HG03521 (cell line): ENCODE results near the gene TNRC6B.

Experiments used
- ATAC-seq: cut with Tn5 transposase; IDR thresholded peaks from one replicate; pipeline ENCODE4 v1.9.1; 2021; ENCODE audit warnings: mild to moderate bottlenecking, moderate library complexity; ENCODE audit not compliant: unreplicated experiment

TNRC6B gene

DNA sequence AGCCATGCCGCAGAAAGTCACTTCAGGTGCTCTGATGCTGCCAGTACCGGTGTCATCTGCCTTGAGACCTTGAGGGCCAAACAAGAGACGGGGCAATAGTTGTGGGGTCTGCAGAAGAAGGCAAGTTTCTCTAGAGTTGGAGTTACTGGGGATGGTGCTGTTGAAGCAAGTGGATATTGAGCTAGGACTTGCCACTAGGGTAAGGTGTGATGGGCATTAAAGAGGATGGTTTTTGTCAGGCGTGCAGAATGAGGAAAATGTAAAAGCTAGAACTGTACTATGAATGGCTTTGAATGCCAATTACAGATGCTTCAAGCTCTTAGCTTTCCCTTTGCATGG, 61.6 kb downstream of the TNRC6B start:
- no peak for ATAC-seq

DNA sequence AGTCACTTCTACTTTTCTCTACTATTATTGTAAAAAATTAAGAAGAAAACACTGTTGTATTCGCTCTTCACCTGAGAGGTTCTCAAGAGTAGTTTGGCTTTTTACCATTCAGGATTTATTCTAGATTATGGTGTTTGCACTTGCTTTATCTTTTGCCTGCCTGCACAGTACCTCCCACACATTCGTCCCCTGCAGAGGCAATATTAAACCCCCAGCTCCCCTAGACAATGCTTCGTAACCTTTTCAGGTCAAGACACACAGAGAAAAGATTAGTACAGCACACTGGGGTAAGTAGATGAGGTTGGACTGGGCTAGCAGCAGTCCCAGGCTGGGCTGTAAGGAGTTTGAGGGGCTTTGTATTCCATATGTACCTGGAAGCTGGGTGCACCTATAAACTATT, 62.4 kb downstream of the TNRC6B start:
- no peak for ATAC-seq

DNA sequence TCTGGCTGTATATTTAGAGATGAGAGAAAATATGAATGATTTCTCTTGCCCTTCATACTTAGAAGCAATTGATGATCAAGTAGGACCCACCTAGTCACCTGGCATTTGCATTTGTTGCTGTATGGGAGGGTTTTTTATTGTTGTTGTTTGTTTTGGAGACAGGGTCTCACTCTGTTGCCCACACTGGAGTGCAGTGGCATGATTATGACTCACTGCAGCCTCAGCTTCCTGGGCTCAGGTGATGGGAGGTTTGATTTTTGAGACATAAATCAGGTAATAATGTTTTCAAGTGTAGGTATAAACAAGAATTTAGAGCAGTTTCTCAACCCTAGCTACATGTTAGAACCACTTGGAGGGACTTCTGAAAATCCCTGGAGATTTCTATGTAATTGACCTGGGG, 63.0 kb downstream of the TNRC6B start:
- no peak for ATAC-seq

DNA sequence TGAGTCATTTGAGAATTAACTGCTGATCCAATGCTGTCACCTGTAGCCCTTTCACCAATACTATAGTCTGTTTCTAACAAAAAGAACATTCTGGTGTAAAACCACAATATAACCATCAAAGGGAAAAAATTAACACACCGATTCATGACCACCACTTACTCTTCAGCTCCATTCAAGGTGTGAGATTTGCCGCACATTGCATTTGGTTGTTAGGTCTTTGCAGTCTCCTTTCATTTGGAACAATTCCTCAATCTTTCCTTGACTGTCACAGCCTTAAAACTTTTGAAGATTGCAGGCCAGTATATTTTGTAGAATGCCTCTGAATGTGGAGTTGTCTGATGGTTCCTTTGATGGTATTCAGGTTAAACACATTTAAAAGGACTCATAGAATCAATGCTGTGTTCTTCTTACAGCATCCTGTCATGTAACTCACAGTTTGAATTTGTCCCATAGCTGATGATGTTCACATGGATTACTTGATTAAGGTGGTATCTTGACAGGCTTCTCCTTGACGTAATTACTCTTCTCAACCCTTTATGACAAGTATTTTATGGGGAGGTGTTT, 63.6 kb downstream of the TNRC6B start:
- ATAC-seq, result no peak

- no peak for ATAC-seq
These were observed 66.2 kb downstream of the TNRC6B start for GRCh38 chr22:40243891-40244290.

GRCh38 chr22:40244586-40244985, 66.9 kb downstream of the TNRC6B start:
- ATAC-seq, result no peak

GRCh38 chr22:40247976-40248375, 70.3 kb downstream of the TNRC6B start:
- ATAC-seq, result no peak

DNA sequence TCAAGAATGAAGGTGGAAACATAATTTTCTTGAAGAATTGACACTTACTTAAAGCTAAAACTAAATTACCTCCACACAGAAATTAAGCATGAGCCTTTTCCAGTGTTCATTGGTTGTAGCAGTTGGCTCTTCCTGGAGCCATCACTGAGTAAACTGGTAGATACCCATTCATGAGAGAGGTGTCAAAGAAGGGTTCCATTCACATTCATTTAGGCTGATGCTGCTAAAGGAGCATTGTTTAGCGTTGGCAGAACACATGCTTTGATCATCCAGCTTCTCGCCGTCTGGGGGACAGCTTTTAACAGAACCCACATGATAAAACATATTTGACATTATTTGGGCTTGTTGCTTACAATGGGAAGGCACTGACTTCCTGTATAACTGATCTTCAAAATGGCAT, 71.6 kb downstream of the TNRC6B start:
- no peak for ATAC-seq

GRCh38 chr22:40250608-40251007, 72.9 kb downstream of the TNRC6B start:
- ATAC-seq, result no peak

DNA sequence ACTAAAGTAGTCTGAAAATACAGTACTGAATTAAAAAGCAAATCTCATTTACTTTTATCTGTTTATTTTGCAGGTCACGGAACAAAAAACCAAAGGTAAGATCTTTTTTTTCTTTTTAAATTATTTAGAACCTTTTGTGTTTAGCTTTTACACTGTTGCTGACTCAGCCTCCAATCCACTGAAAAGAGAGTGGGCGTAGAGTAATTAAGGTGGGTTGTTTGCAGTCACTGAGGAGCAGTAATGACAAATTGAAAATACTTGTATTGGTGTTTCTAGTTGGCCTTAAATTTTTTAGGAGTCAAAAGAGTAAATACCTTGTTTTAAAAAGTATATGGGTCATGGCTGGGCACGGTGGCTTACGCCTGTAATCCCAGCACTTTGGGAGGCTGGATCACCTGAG, 73.4 kb downstream of the TNRC6B start:
- ATAC-seq, result no peak

DNA sequence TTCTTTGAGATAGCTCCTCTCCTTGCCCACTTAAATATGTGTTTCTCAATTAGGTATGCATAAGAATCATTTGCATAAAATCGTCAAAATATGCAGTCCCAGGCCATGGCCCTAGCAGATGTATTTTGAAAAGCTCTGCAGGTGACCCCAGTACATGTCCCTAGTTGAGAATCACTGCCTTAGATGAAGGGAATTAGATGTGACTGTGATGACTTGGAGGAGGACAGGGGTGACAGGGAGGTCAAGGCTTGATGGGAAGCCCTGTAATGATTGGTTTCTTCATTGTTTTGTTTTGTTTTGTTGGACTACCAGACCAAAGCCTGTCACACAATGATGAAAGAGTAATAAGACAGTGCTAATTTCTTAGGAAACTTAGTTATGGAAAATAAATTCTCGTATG, 74.4 kb downstream of the TNRC6B start:
- ATAC-seq, result no peak

- ATAC-seq, result no peak
These were observed 78.8 kb downstream of the TNRC6B start for GRCh38 chr22:40256516-40256915.

DNA sequence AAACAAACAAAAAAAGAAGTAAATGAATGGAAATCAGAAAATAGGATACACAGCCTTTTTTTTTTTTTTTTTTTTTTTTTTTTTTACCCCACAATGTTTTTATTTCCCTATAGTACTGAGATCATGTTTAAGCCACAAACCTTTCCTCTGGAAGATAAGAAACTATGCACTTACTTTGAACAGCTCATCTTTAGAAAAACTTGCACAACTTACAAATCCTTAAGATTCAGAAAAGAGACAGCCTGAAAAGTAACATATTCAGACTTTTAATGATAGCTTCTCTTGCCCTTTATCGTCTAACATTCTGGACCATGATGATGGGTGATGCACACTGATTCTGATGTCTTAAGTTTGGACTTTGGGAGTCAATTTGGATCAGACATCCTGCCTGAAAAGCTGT, 80.3 kb downstream of the TNRC6B start:
- ATAC-seq, result no peak

DNA sequence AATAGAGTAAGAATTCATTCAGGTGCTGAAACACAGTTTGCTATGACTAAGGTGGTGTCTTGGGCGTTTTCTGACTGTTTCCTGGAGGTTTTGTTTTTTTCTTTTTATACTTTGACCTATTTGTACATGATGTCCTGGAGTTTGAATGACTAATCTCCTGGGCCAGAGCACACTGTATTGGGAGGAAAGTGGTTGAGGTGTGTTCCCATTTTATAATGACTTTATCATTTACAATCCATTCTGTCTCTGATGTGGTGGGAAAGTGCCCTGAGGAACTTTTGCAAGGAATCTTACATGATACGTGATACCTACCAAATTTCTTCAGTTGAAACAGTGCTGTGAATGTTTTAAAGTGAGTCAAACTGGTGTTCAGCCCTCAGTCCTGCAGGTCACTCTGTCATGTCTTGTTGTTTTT, 80.8 kb downstream of the TNRC6B start:
- no peak for ATAC-seq

DNA sequence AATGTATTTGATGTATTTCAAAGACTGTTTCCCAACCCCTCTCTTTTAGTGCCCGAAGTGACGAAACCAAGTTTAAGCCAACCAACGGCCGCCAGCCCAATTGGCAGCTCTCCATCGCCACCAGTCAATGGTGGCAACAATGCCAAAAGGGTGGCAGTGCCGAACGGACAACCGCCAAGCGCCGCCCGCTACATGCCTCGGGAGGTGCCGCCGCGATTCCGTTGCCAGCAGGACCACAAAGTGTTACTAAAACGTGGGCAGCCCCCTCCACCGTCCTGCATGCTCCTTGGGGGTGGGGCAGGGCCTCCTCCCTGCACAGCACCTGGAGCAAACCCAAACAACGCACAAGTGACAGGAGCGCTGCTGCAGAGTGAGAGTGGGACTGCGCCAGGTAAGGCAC, 84.1 kb downstream of the TNRC6B start:
- no peak for ATAC-seq

DNA sequence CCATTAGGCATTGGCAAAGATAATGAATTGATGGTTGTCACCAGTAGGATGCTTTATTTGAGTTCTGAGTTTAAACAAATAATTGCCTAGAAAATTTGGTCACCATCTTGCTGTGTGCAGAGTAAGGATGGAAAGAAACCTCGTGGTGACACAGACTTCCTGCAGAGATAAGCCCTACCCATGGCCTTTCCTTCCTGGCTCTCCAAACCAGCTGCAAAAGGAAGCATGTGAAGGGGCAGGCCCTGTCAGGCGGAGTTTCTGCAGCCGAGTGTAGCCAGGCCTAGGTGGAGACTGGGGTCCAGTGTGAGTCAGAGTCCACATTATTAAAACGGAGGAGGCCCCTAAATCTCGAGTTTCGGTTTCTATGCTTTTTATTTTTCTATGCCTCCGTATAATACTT, 85.5 kb downstream of the TNRC6B start:
- ATAC-seq, result no peak

- no peak for ATAC-seq
These were observed 88.1 kb downstream of the TNRC6B start for GRCh38 chr22:40265783-40266182.

- no peak for ATAC-seq
These were observed 92.3 kb downstream of the TNRC6B start for GRCh38 chr22:40270031-40270430.

- ATAC-seq, result no peak
These were observed 93.1 kb downstream of the TNRC6B start for GRCh38 chr22:40270748-40271373.

- no peak for ATAC-seq
These were observed 93.7 kb downstream of the TNRC6B start for GRCh38 chr22:40271440-40271839.

- no peak for ATAC-seq
These were observed 95.6 kb downstream of the TNRC6B start for GRCh38 chr22:40273319-40273718.

DNA sequence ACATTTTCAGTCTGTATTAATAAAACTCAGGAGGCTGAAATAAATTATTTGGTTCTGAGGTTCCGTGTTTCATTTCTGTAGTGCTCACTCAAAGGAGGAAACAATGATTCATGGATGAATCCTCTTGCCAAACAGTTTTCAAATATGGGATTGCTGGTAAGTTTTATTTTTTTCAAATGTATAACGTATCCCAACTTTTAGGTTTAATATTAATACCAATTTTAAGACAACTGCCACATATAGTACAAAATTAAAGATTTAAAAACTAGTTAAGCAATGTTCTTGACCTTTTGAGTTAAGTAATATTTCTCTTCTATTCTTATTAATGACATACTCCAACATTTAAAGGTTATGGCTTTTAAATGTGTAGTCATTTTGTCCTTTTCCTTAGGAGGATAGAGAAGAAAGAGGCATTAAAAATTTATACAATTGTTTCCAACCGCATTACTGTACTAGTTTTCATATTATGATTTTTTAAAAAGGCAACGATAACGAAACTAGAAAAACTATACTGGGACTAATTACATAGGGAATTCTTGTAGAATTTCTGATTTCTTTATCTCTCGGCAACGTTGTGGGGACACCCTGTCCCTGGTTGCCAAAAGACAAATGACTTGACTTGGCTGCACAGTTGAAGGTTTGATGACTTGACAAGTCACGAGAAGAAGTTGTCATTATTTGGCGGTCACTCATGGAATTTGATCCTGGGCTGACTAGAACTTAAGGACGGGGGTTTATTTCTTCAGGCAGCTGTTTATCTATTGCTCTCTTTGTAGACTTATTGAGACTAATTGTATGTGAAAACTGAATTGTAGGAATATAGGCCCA, 99.5 kb downstream of the TNRC6B start:
- no peak for ATAC-seq
